Ovary (tissue), 9 donors: ENCODE results near the gene CDK4. TPM values are rescaled to one million over a fixed set of nuclear protein-coding genes. Genes with fewer than 3 reads are reported as not detected.
"Not testable (repeated sequence)": the region's sequence is repeated elsewhere in the genome, so short reads cannot be mapped to it uniquely, and the experiment has no call there.

Experiments
- DNase-seq, 5 donors: peaks; one replicate each; pipeline ENCODE4 v3.0.0-alpha.2; 2019 to 2020
- H3K27ac ChIP-seq, 2 donors: fragments of 200-600 bp; one replicate each; pipeline versions ENCODE4 v1.5.1 to v1.8.0; 2019 to 2022
- H3K27me3 ChIP-seq: fragments of 200-600 bp; one replicate; pipeline ENCODE4 v1.8.0; 2022
- H3K36me3 ChIP-seq: fragments of 200-600 bp; sonication (generic); one replicate; pipeline ENCODE4 v1.5.1; 2019
- H3K4me1 ChIP-seq: one replicate; pipeline ENCODE4 v1.8.1; 2013; ENCODE audit warnings: mild to moderate bottlenecking, moderate library complexity; ENCODE audit not compliant: insufficient read depth
- H3K4me3 ChIP-seq: fragments of 200-600 bp; sonication (generic); one replicate; pipeline ENCODE4 v1.5.1; 2017
- H3K9me3 ChIP-seq, 2 donors: fragments of 200-600 bp in 1 of 2; sonication (generic) in 1 of 2; one replicate each; pipeline versions ENCODE4 v1.5.1 to v1.8.1; 2013 to 2019; ENCODE audit warnings: mild to moderate bottlenecking in 1 of 2, moderate library complexity in 1 of 2
- CTCF ChIP-seq, 3 donors: fragments of 450-650 bp in 2 of 3; fragments of 200-600 bp in 1 of 3; IDR thresholded peaks; one replicate each; pipeline versions ENCODE4 v1.5.1 to v1.8.0; 2016 to 2022; ENCODE audit warnings: antibody characterized with exemption in 3 of 3, mild to moderate bottlenecking in 1 of 3
- EP300 ChIP-seq: sonication (generic); formaldehyde crosslinking; IDR thresholded peaks from one replicate; pipeline ENCODE4 v1.6.1; 2017; ENCODE audit warnings: antibody characterized with exemption
- POLR2A ChIP-seq: fragments of 450-650 bp; IDR thresholded peaks from one replicate; pipeline ENCODE4 v1.6.1; 2017; ENCODE audit warnings: antibody characterized with exemption, mild to moderate bottlenecking, moderate library complexity
- WGBS, 3 donors: extraction: QIAGEN DNeasy Blood & Tissue Kit in 1 of 3; methylation state at CpG; one replicate each; pipeline versions ENCODE4 v1.1.5 to v1.1.7; 2013 to 2017; 5-methylcytosine and 5-hydroxymethylcytosine counted together
- intact Hi-C, 4 donors: fragments of 100-400 bp; cut with DNase I; formaldehyde crosslinking; loops; one replicate each; pipeline versions ENCODE4 v1.11.0 to v1.15.1; 2022 to 2023
- polyA plus RNA-seq, 2 donors: library from polyadenylated mRNA; stranded (reverse); fragments of 200-250 nt in 1 of 2; fragments of 350-450 nt in 1 of 2; fragmentation: Illumina TruSeq in 1 of 2; extraction: RNeasy Lipid Tissue Mini Kit (QIAGEN cat#74804) in 1 of 2; gene quantifications; one replicate each; pipeline ENCODE4 v1.2.3, GENCODE V29; 2013 to 2014
- total RNA-seq, 7 donors: library from RNA; depleted of rRNA in 2 of 7; stranded (reverse); fragments of >200 nt in 2 of 7; fragmentation: NEBNext Ultra II Directional in 3 of 7; extraction: Animal tissue kit (Norgen Biotek cat#: 25700) in 3 of 7; gene quantifications; one replicate each; pipeline versions ENCODE4 v1.1.0 to v1.2.4, GENCODE V29; 2016 to 2023
- donor health status: DM: no; HTN: no; CAD: no; lungs with moderate emphysema.
- donor health status: DM: no; HTN: no; CAD: no.
- donor health status: Bipolar disorder and iron deficiency.
- donor health status: DM: yes; HTN: yes; CAD: no.
- donor health status: DM: no; HTN: no; CAD: no.
- donor health status: DM: yes; HTN: yes; CAD: no.

Gene CDK4
- total and polyA plus RNA-seq, 9 donors: 82.7 to 175 (median 122) TPM

- no peaks in the 10 kb centered on the region for H3K36me3 ChIP-seq
- intact Hi-C loops: no loop called here
- H3K27ac ChIP-seq: no peak overlapping the region
- no peaks in the 10 kb centered on the region for H3K9me3 ChIP-seq
- peak in 1 of 5 donors; percentile 22 for DNase-seq
- TF ChIP-seq EP300 (no peak), CTCF (IDR thresholded peaks at IDR 0.05) (no peak), POLR2A (no peak)
- no peak overlapping the region for H3K4me3 ChIP-seq
- 35 to 50% (median 47%) methylated on average over 11 of the region's 11 CpGs for WGBS, 3 donors
- no peaks in the 10 kb centered on the region for H3K27me3 ChIP-seq
- H3K4me1 ChIP-seq: peaks cover 7% of the 10 kb centered on the region
These were observed 27.0 kb downstream of the CDK4 start for GRCh38 chr12:57724936-57725740.

- DNase-seq: no peak
These were observed 27.8 kb downstream of the CDK4 start for GRCh38 chr12:57724003-57724935.

GRCh38 chr12:57723630-57723962 lies 28.5 kb downstream of the CDK4 start:
- WGBS, 3 donors: 32 to 58% (median 43%) methylated on average over 2 of the region's 2 CpGs
- Histone ChIP-seq H3K4me3 (no peak overlapping the region), H3K9me3 (no peaks in the 10 kb centered on the region), H3K27me3 (no peaks in the 10 kb centered on the region), H3K36me3 (no peaks in the 10 kb centered on the region), H3K4me1 (peaks cover 7% of the 10 kb centered on the region), H3K27ac (no peak overlapping the region)
- no peak for DNase-seq
- no peak for TF ChIP-seq CTCF (IDR thresholded peaks at IDR 0.05)
- no peak for TF ChIP-seq POLR2A
- no peak for TF ChIP-seq EP300
- intact Hi-C loops: no loop called here

More at GRCh38 chr12:57724003-57724935, 27.8 kb downstream of the CDK4 start:
- Histone ChIP-seq H3K4me3 (no peak overlapping the region), H3K4me1 (peaks cover 7% of the 10 kb centered on the region), H3K36me3 (no peaks in the 10 kb centered on the region), H3K27me3 (no peaks in the 10 kb centered on the region), H3K9me3 (no peaks in the 10 kb centered on the region), H3K27ac (no peak overlapping the region)
- TF ChIP-seq POLR2A (no peak), CTCF (IDR thresholded peaks at IDR 0.05) (no peak), EP300 (no peak)
- WGBS, 3 donors: 73 to 89% (median 81%) methylated on average over 12 of the region's 12 CpGs
- intact Hi-C loops: no loop called here

GRCh38 chr12:57722716-57723629 lies 29.1 kb downstream of the CDK4 start:
- H3K27me3 ChIP-seq: no peaks in the 10 kb centered on the region
- TF ChIP-seq POLR2A: no peak
- TF ChIP-seq EP300: no peak
- TF ChIP-seq CTCF (IDR thresholded peaks at IDR 0.05): no peak
- no peaks in the 10 kb centered on the region for H3K9me3 ChIP-seq
- no peak for DNase-seq
- no peak overlapping the region for H3K27ac ChIP-seq
- intact Hi-C loops: no loop called here
- 31 to 43% (median 34%) methylated on average over 11 of the region's 11 CpGs for WGBS, 3 donors
- H3K36me3 ChIP-seq: no peaks in the 10 kb centered on the region
- peaks cover 7% of the 10 kb centered on the region for H3K4me1 ChIP-seq
- H3K4me3 ChIP-seq: no peak overlapping the region

- H3K9me3 ChIP-seq, intact Hi-C loops, DNase-seq, H3K4me3 ChIP-seq, H3K27me3 ChIP-seq, H3K27ac ChIP-seq, H3K36me3 ChIP-seq, H3K4me1 ChIP-seq: not testable (repeated sequence)
- 92 to 94% (median 92%) methylated on average over 16 of the region's 16 CpGs for WGBS, 3 donors
These were observed 30.1 kb downstream of the CDK4 start for GRCh38 chr12:57721846-57722608.
